Activated CD8-positive, alpha-beta memory T cell treated with anti-CD3 and anti-CD28 coated beads, Interleukin-2, amount 50 U/mL, for 4 hours (primary cell): ENCODE data around the gene RBBP5.
A peak's percentile ranks its signal among the peaks of the same experiment; 100 is the strongest.

Experiments used
- DNase-seq: peaks from one replicate; pipeline ENCODE4 v3.0.0-alpha.2; 2020

The RBBP5 gene

GRCh38 chr1:205073511-205073910, 48.3 kb downstream of the RBBP5 start:
- DNase-seq: no peak

- DNase-seq: no peak
Observed at GRCh38 chr1:205072881-205073280, 48.9 kb downstream of the RBBP5 start.

GRCh38 chr1:205072286-205072685, 49.5 kb downstream of the RBBP5 start:
- no peak for DNase-seq

GRCh38 chr1:205071801-205072200, 50.0 kb downstream of the RBBP5 start:
- DNase-seq: no peak

- no peak for DNase-seq
Observed at GRCh38 chr1:205071028-205071409, 50.8 kb downstream of the RBBP5 start.

- DNase-seq: no peak
Observed at GRCh38 chr1:205069371-205070125, 52.2 kb downstream of the RBBP5 start.

- DNase-seq: no peak
Observed at GRCh38 chr1:205068457-205069040, 53.2 kb downstream of the RBBP5 start.

GRCh38 chr1:205068001-205068400, 53.8 kb downstream of the RBBP5 start:
- DNase-seq: no peak

- DNase-seq: no peak
Observed at GRCh38 chr1:205067031-205067430, 54.7 kb downstream of the RBBP5 start.

- DNase-seq: no peak
Observed at GRCh38 chr1:205066141-205066818, 55.5 kb downstream of the RBBP5 start.

GRCh38 chr1:205065666-205066065, 56.1 kb downstream of the RBBP5 start:
- no peak for DNase-seq

GRCh38 chr1:205064741-205065316, 56.9 kb downstream of the RBBP5 start:
- no peak for DNase-seq

GRCh38 chr1:205064301-205064700, 57.5 kb downstream of the RBBP5 start:
- no peak for DNase-seq

- DNase-seq: no peak
Observed at GRCh38 chr1:205062895-205063294, 58.9 kb downstream of the RBBP5 start.

GRCh38 chr1:205062319-205062718, 59.5 kb downstream of the RBBP5 start:
- no peak for DNase-seq

GRCh38 chr1:205061665-205062069, 60.1 kb downstream of the RBBP5 start:
- peak; percentile 62 for DNase-seq

- no peak for DNase-seq
Observed at GRCh38 chr1:205061227-205061626, 60.6 kb downstream of the RBBP5 start.

GRCh38 chr1:205060746-205061145, 61.0 kb downstream of the RBBP5 start:
- no peak for DNase-seq

- no peak for DNase-seq
Observed at GRCh38 chr1:205059660-205060059, 62.1 kb downstream of the RBBP5 start.

- DNase-seq: no peak
Observed at GRCh38 chr1:205058853-205059252, 62.9 kb downstream of the RBBP5 start.

- DNase-seq: no peak
Observed at GRCh38 chr1:205057808-205058575, 63.8 kb downstream of the RBBP5 start.

- no peak for DNase-seq
Observed at GRCh38 chr1:205056956-205057568, 64.7 kb downstream of the RBBP5 start.

- DNase-seq: no peak
Observed at GRCh38 chr1:205056188-205056611, 65.6 kb downstream of the RBBP5 start.
